H9 (cell line): ENCODE results near the gene TRPC6. TPM values are rescaled to one million over a fixed set of nuclear protein-coding genes. Genes with fewer than 3 reads are reported as not detected.

Experiments used
- DNase-seq: peaks from one replicate; pipeline ENCODE4 v3.0.0-alpha.2; 2017
- H2AFZ ChIP-seq: one replicate; pipeline ENCODE4 v1.6.1; 2013; ENCODE audit warnings: mild to moderate bottlenecking, low read length, control low read depth, moderate library complexity
- H2AK5ac ChIP-seq: 2 replicates; pipeline ENCODE4 v1.6.1; 2013; ENCODE audit warnings: low read length, control low read depth, mixed read lengths; ENCODE audit not compliant: insufficient read length
- H2BK120ac ChIP-seq: one replicate; pipeline ENCODE4 v1.6.1; 2013; ENCODE audit warnings: low read depth, mild to moderate bottlenecking, low read length, control low read depth, inconsistent platforms; ENCODE audit not compliant: poor library complexity, severe bottlenecking
- H2BK12ac ChIP-seq: 2 replicates; pipeline ENCODE4 v1.6.1; 2013; ENCODE audit warnings: low read length, control low read depth, mixed read lengths, low read depth; ENCODE audit not compliant: insufficient read length
- H2BK15ac ChIP-seq: 2 replicates; pipeline ENCODE4 v1.6.1; 2013; ENCODE audit warnings: low read depth, low read length, control low read depth
- H2BK20ac ChIP-seq: one replicate; pipeline ENCODE4 v1.6.1; 2013; ENCODE audit warnings: low read depth, mild to moderate bottlenecking, low read length, control low read depth, inconsistent platforms; ENCODE audit not compliant: poor library complexity, severe bottlenecking
- H2BK5ac ChIP-seq: 2 replicates; pipeline ENCODE4 v1.6.1; 2013; ENCODE audit warnings: low read length, control low read depth, mixed read lengths; ENCODE audit not compliant: insufficient read length
- H3K14ac ChIP-seq: 2 replicates; pipeline ENCODE4 v1.6.1; 2013; ENCODE audit warnings: low read length, control low read depth; ENCODE audit not compliant: insufficient read depth
- H3K18ac ChIP-seq: 2 replicates; pipeline ENCODE4 v1.6.1; 2013; ENCODE audit warnings: low read depth, mild to moderate bottlenecking, mixed read lengths, low read length, control low read depth; ENCODE audit not compliant: insufficient read length
- H3K23ac ChIP-seq: 2 replicates; pipeline ENCODE4 v1.6.1; 2013; ENCODE audit warnings: low read length, control low read depth, mixed read lengths, low read depth; ENCODE audit not compliant: insufficient read length
- H3K23me2 ChIP-seq: 2 replicates; pipeline ENCODE4 v1.6.1; 2013; ENCODE audit warnings: low read depth, mild to moderate bottlenecking, mixed read lengths, low read length, control low read depth; ENCODE audit not compliant: insufficient read length, poor library complexity, severe bottlenecking
- H3K27ac ChIP-seq: 2 replicates; pipeline ENCODE4 v1.5.1; 2013; ENCODE audit warnings: low read length, control low read depth, mixed read lengths, low read depth; ENCODE audit not compliant: insufficient read length
- H3K27me3 ChIP-seq: 2 replicates; pipeline ENCODE4 v1.6.1; 2013; ENCODE audit warnings: low read length, control low read depth, inconsistent platforms; ENCODE audit not compliant: insufficient read depth
- H3K4ac ChIP-seq: 2 replicates; pipeline ENCODE4 v1.6.1; 2013; ENCODE audit warnings: low read depth, mild to moderate bottlenecking, control low read depth, inconsistent platforms, low read length, moderate library complexity
- H3K4me1 ChIP-seq: 2 replicates; pipeline ENCODE4 v1.6.1; 2013; ENCODE audit warnings: low read length, control low read depth, inconsistent platforms; ENCODE audit not compliant: insufficient read depth
- H3K4me2 ChIP-seq: 2 replicates; pipeline ENCODE4 v1.6.1; 2013; ENCODE audit warnings: low read length, control low read depth, mixed read lengths; ENCODE audit not compliant: insufficient read length, insufficient read depth
- H3K56ac ChIP-seq: 2 replicates; pipeline ENCODE4 v1.6.1; 2013; ENCODE audit warnings: low read depth, mild to moderate bottlenecking, mixed read lengths, low read length, control low read depth; ENCODE audit not compliant: insufficient read length
- H3K79me1 ChIP-seq: 2 replicates; pipeline ENCODE4 v1.6.1; 2013; ENCODE audit warnings: low read depth, mild to moderate bottlenecking, moderate library complexity, low read length, control low read depth, inconsistent platforms; ENCODE audit not compliant: insufficient read depth, poor library complexity, severe bottlenecking
- H3K79me2 ChIP-seq: 2 replicates; pipeline ENCODE4 v1.6.1; 2013; ENCODE audit warnings: low read length, control low read depth, inconsistent platforms; ENCODE audit not compliant: insufficient read depth
- H3K9ac ChIP-seq: 2 replicates; pipeline ENCODE4 v1.6.1; 2013; ENCODE audit warnings: low read length, control low read depth, mixed read lengths; ENCODE audit not compliant: insufficient read length; ENCODE audit errors: extremely low read depth
- H3K9me3 ChIP-seq: one replicate; pipeline ENCODE4 v1.6.1; 2013; ENCODE audit warnings: low read depth, low read length, inconsistent platforms; ENCODE audit not compliant: control insufficient read depth
- H3T11ph ChIP-seq: one replicate; pipeline ENCODE4 v1.6.1; 2013; ENCODE audit warnings: mild to moderate bottlenecking, low read length, control low read depth, inconsistent platforms
- H4K20me1 ChIP-seq: one replicate; pipeline ENCODE4 v1.6.1; 2013; ENCODE audit not compliant: control insufficient read depth, insufficient read length, insufficient read depth
- H4K5ac ChIP-seq: 2 replicates; pipeline ENCODE4 v1.6.1; 2013; ENCODE audit warnings: low read depth, mild to moderate bottlenecking, mixed read lengths, low read length, control low read depth; ENCODE audit not compliant: insufficient read length
- H4K8ac ChIP-seq: replicated peaks from 2 replicates; pipeline ENCODE4 v1.6.1; 2013; ENCODE audit warnings: low read length, control low read depth, mixed read lengths, low read depth; ENCODE audit not compliant: insufficient read length
- H4K91ac ChIP-seq: 2 replicates; pipeline ENCODE4 v1.6.1; 2013; ENCODE audit warnings: low read depth, mild to moderate bottlenecking, moderate library complexity, mixed read lengths, low read length, control low read depth; ENCODE audit not compliant: insufficient read length
- H3K27ac Mint-ChIP-seq, 3 experiments: 2 replicates in 2 of 3; 3 replicates in 1 of 3; pipeline ENCODE4 v1.8.0; 2020 to 2021; ENCODE audit warnings: mixed read lengths in 3 of 3, mild to moderate bottlenecking in 1 of 3, moderate library complexity in 1 of 3
- H3K27me3 Mint-ChIP-seq: 2 replicates; pipeline ENCODE4 v1.8.0; 2021; ENCODE audit warnings: low read depth, mild to moderate bottlenecking, moderate library complexity, mixed read lengths
- H3K36me3 Mint-ChIP-seq, 3 experiments: 2 replicates in 2 of 3; 3 replicates in 1 of 3; pipeline ENCODE4 v1.8.0; 2020 to 2021; ENCODE audit warnings: low read depth in 3 of 3, mixed read lengths in 3 of 3; ENCODE audit not compliant: insufficient read depth in 1 of 3
- H3K4me1 Mint-ChIP-seq, 2 experiments: 2 replicates each; pipeline ENCODE4 v1.8.0; 2020; ENCODE audit warnings: mixed read lengths in 2 of 2
- H3K4me3 Mint-ChIP-seq, 2 experiments: 2 replicates in 1 of 2; 3 replicates in 1 of 2; pipeline ENCODE4 v1.8.0; 2020 to 2021; ENCODE audit warnings: mild to moderate bottlenecking in 2 of 2, mixed read lengths in 2 of 2, moderate library complexity in 1 of 2
- H3K9me3 Mint-ChIP-seq, 2 experiments: 2 replicates in 1 of 2; 3 replicates in 1 of 2; pipeline ENCODE4 v1.8.0; 2020; ENCODE audit warnings: mild to moderate bottlenecking in 2 of 2, mixed read lengths in 2 of 2, moderate library complexity in 1 of 2
- CTCF ChIP-seq: fragments of 200-600 bp; sonication (generic); conservative IDR thresholded peaks from 3 replicates; pipeline ENCODE4 v1.8.0; 2021; ENCODE audit warnings: antibody characterized with exemption, mild to moderate bottlenecking
- WGBS: extraction: QIAGEN DNeasy Blood & Tissue Kit; methylation state at CpG from one replicate; pipeline ENCODE4 v1.1.7; 2013; ENCODE audit warnings: missing lambda C conversion rate, low lambda C conversion rate, mixed read lengths; ENCODE audit not compliant: insufficient read length; ENCODE audit errors: extremely low coverage; 5-methylcytosine and 5-hydroxymethylcytosine counted together
- total RNA-seq: library from RNA; stranded (reverse); gene quantifications from 2 replicates; pipeline ENCODE4 v1.2.1, GENCODE V29; 2021

The TRPC6 gene
- total RNA-seq, 1 experiment from 2014 or later, result 14.4 TPM

- no CpG with 5 or more reads among the region's 8 CpGs for WGBS
- Histone ChIP-seq H4K91ac (no peak overlapping the region), H3K27me3 (no peaks in the 10 kb centered on the region), H2AK5ac (no peak overlapping the region), H2BK20ac (no peak overlapping the region), H2BK12ac (no peak overlapping the region), H2BK120ac (no peak overlapping the region), H3K4me1 (no peaks in the 10 kb centered on the region), H3K18ac (no peak overlapping the region), H3K79me2 (no peaks in the 10 kb centered on the region), H3K9me3 (no peaks in the 10 kb centered on the region), H4K5ac (no peak overlapping the region), H3K56ac (no peak overlapping the region), H2BK15ac (no peak overlapping the region), H3K9ac (no peak overlapping the region), H3K79me1 (no peaks in the 10 kb centered on the region), H3K23ac (no peak overlapping the region), H3K4ac (no peak overlapping the region), H3T11ph (no peak overlapping the region), H2BK5ac (no peak overlapping the region), H2AFZ (no peak overlapping the region), H3K23me2 (no peaks in the 10 kb centered on the region), H3K27ac (no peak overlapping the region), H4K20me1 (no peaks in the 10 kb centered on the region), H3K14ac (no peak overlapping the region), H3K4me2 (no peak overlapping the region), H4K8ac (no peak overlapping the region)
- no peak for DNase-seq
- Mint-ChIP-seq H3K9me3 (peaks cover 5% of the 10 kb centered on the region in 2 experiments; a peak in 3 of 5 replicates), H3K27me3 (no peaks in the 10 kb centered on the region), H3K27ac (peak overlapping the region in 1 of 3 experiments; percentile 84; a peak in 1 of 7 replicates), H3K4me3 (no peak overlapping the region), H3K4me1 (peaks cover 13 to 27% of the 10 kb centered on the region in 2 experiments), H3K36me3 (peaks cover 0 to 6% (median 4%) of the 10 kb centered on the region in 3 experiments; a peak in 3 of 7 replicates)
- no peak for TF ChIP-seq CTCF
Observed at GRCh38 chr11:101566626-101567025, 17.2 kb downstream of the TRPC6 start.
